Epithelial cell of umbilical artery (primary cell): ENCODE measurements around the gene ZNF397. TPM values are rescaled to one million over a fixed set of nuclear protein-coding genes. Genes with fewer than 3 reads are reported as not detected.

ENCODE experiments used
- total RNA-seq: library from RNA; depleted of rRNA; stranded (reverse); fragments of >200 nt; gene quantifications from 2 replicates; pipeline ENCODE4 v1.2.3, GENCODE V29; 2014

ZNF397 gene
- 2.3 and 4.7 TPM in 2 replicates for total RNA-seq

GRCh38 chr18:35240664-35241447 is at the start of gene ZNF397:
Gene ZNF397, plus strand, starts transcription at chr18:35241034. Its CDS starts 1,437 bp downstream, at chr18:35242471.

DNA sequence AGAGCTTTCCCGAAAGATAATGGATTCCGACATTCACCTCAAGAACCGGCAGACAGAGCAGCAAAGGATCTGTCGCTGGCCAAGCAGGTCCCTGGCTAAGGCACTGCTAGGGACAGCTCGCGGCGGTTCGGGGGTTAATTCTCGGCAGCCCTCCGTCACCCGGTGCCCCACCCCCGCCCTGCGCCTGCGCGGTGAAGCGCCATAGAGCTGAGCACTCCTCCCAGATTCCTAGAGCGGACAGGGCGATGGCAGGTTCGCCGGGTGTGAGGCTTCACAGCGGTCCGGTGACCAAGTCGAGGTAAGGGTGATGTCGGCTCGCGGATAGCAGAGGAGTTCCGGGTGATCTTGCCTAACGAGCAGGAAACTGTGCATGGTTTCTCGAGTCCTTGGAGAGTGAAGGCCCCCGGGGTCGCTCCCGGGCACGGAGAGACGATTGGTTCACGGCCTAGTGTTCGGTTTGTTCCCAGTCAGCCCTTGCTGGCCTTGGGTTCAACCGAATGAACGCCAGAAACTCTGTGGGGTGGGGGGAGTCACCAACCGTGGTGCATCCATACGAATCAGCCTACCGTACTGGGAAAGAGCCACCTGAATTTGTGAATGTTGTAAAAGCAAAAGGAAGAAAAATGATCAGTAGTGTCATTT is 49.4 kb downstream of the ZNF397 start, which contains the start of gene ZSCAN30:
Gene ZSCAN30, minus strand, starts transcription at position 136 of the 642 bp plus-strand sequence. CDS start 25,877 bp downstream, outside the sequence.

Other genes with a start within 250 kb of the ZNF397 start
- 29.2 and 41.0 TPM in 2 replicates for gene MAPRE2, start 199.6 kb upstream of the ZNF397 start, total RNA-seq
- gene ZSCAN30, start 49.2 kb downstream of the ZNF397 start, total RNA-seq = 9.4 and 13.2 TPM in 2 replicates
- gene ZNF24, start 103.4 kb downstream of the ZNF397 start, total RNA-seq = 44.8 and 45.7 TPM in 2 replicates
- 0.32 and 0.76 TPM in 2 replicates for gene ZNF396, start 136.3 kb downstream of the ZNF397 start, total RNA-seq